Measurements from ENCODE around the gene RPL7A. TPM values are rescaled to one million over a fixed set of nuclear protein-coding genes. Genes with fewer than 3 reads are reported as not detected.

Gene RPL7A
- total and polyA plus RNA-seq, 2 of the 13 experiments (the other 11 are each of a cell fraction or from before 2014, with no cell fraction given) = 2,401 to 2,938 TPM

Small RNA genes lying within 50 kb of the gene (small RNA-seq; reads per million reads assigned to genes)
- gene RF00019 (ENCODE audit: insufficient read depth in 2 of 3, insufficient read length in 3 of 3, low read depth in 2 of 3, low replicate concordance in 1 of 3) (0 reads per million in 3 experiments), gene SNORD24 (ENCODE audit: insufficient read depth in 2 of 3, insufficient read length in 3 of 3, low read depth in 2 of 3, low replicate concordance in 1 of 3) (0 reads per million in 3 experiments), gene SNORD36A (ENCODE audit: insufficient read depth in 2 of 3, insufficient read length in 3 of 3, low read depth in 2 of 3, low replicate concordance in 1 of 3) (0 reads per million in 3 experiments), gene SNORD36B (ENCODE audit: insufficient read depth in 2 of 3, insufficient read length in 3 of 3, low read depth in 2 of 3, low replicate concordance in 1 of 3) (0 reads per million in 3 experiments), gene SNORD36C (ENCODE audit: insufficient read depth in 2 of 3, insufficient read length in 3 of 3, low read depth in 2 of 3, low replicate concordance in 1 of 3) (0 reads per million in 3 experiments)

Other genes starting within 250 kb of the RPL7A start
- 8.8 and 12.9 TPM in 2 replicates for gene RALGDS, start 227.0 kb upstream of the RPL7A start, total RNA-seq (2016; rRNA removed; fragmentation: Illumina TruSeq; extraction: Trizol)
- 25.5 and 28.8 TPM in 2 replicates for gene RALGDS, start 227.0 kb upstream of the RPL7A start, polyA plus RNA-seq (2011; rRNA removed)
- not detected in 2 replicates for gene GBGT1, start 184.3 kb upstream of the RPL7A start, total RNA-seq (2016; rRNA removed; fragmentation: Illumina TruSeq; extraction: Trizol)
- not detected in 2 replicates for gene GBGT1, start 184.3 kb upstream of the RPL7A start, polyA plus RNA-seq (2011; rRNA removed)
- not detected in 2 replicates for gene OBP2B, start 139.0 kb upstream of the RPL7A start, total RNA-seq (2016; rRNA removed; fragmentation: Illumina TruSeq; extraction: Trizol)
- not detected in 2 replicates for gene OBP2B, start 139.0 kb upstream of the RPL7A start, polyA plus RNA-seq (2011; rRNA removed)
- gene ABO, start 73.0 kb upstream of the RPL7A start, total RNA-seq (2016; rRNA removed; fragmentation: Illumina TruSeq; extraction: Trizol) = not detected in 2 replicates
- not detected in 2 replicates for gene ABO, start 73.0 kb upstream of the RPL7A start, polyA plus RNA-seq (2011; rRNA removed)
- 13.3 and 14.7 TPM in 2 replicates for gene SURF6, start 12.0 kb upstream of the RPL7A start, total RNA-seq (2016; rRNA removed; fragmentation: Illumina TruSeq; extraction: Trizol)
- 5.9 and 7.5 TPM in 2 replicates for gene SURF6, start 12.0 kb upstream of the RPL7A start, polyA plus RNA-seq (2011; rRNA removed)
- 19.6 and 22.1 TPM in 2 replicates for gene MED22, start 87 bp upstream of the RPL7A start, total RNA-seq (2016; rRNA removed; fragmentation: Illumina TruSeq; extraction: Trizol)
- gene MED22, start 87 bp upstream of the RPL7A start, polyA plus RNA-seq (2011; rRNA removed) = 15.8 and 22.2 TPM in 2 replicates
- 10.6 and 17.8 TPM in 2 replicates for gene SURF1, start 8.3 kb downstream of the RPL7A start, total RNA-seq (2016; rRNA removed; fragmentation: Illumina TruSeq; extraction: Trizol)
- 39.2 and 40.7 TPM in 2 replicates for gene SURF1, start 8.3 kb downstream of the RPL7A start, polyA plus RNA-seq (2011; rRNA removed)
- 10.3 and 13.6 TPM in 2 replicates for gene SURF2, start 8.3 kb downstream of the RPL7A start, total RNA-seq (2016; rRNA removed; fragmentation: Illumina TruSeq; extraction: Trizol)
- gene SURF2, start 8.3 kb downstream of the RPL7A start, polyA plus RNA-seq (2011; rRNA removed) = 6.1 and 6.3 TPM in 2 replicates
- gene SURF4, start 27.8 kb downstream of the RPL7A start, total RNA-seq (2016; rRNA removed; fragmentation: Illumina TruSeq; extraction: Trizol) = 135 and 265 TPM in 2 replicates
- gene SURF4, start 27.8 kb downstream of the RPL7A start, polyA plus RNA-seq (2011; rRNA removed) = 220 and 224 TPM in 2 replicates
- 1.1 and 2.2 TPM in 2 replicates for gene STKLD1, start 28.1 kb downstream of the RPL7A start, total RNA-seq (2016; rRNA removed; fragmentation: Illumina TruSeq; extraction: Trizol)
- 1.5 and 3.8 TPM in 2 replicates for gene STKLD1, start 28.1 kb downstream of the RPL7A start, polyA plus RNA-seq (2011; rRNA removed)
- gene REXO4, start 69.8 kb downstream of the RPL7A start, total RNA-seq (2016; rRNA removed; fragmentation: Illumina TruSeq; extraction: Trizol) = 30.4 and 32.9 TPM in 2 replicates
- gene REXO4, start 69.8 kb downstream of the RPL7A start, polyA plus RNA-seq (2011; rRNA removed) = 18.5 and 20.2 TPM in 2 replicates
- gene ADAMTS13, start 74.1 kb downstream of the RPL7A start, total RNA-seq (2016; rRNA removed; fragmentation: Illumina TruSeq; extraction: Trizol) = 0.69 and 0.91 TPM in 2 replicates
- gene ADAMTS13, start 74.1 kb downstream of the RPL7A start, polyA plus RNA-seq (2011; rRNA removed) = 4.5 and 5.0 TPM in 2 replicates
- 8.2 and 13.8 TPM in 2 replicates for gene CACFD1, start 111.8 kb downstream of the RPL7A start, total RNA-seq (2016; rRNA removed; fragmentation: Illumina TruSeq; extraction: Trizol)
- gene CACFD1, start 111.8 kb downstream of the RPL7A start, polyA plus RNA-seq (2011; rRNA removed) = 14.6 and 21.3 TPM in 2 replicates
- 6.3 and 15.0 TPM in 2 replicates for gene SLC2A6, start 130.9 kb downstream of the RPL7A start, total RNA-seq (2016; rRNA removed; fragmentation: Illumina TruSeq; extraction: Trizol)
- 4.1 and 9.1 TPM in 2 replicates for gene SLC2A6, start 130.9 kb downstream of the RPL7A start, polyA plus RNA-seq (2011; rRNA removed)
- gene MYMK, start 176.7 kb downstream of the RPL7A start, total RNA-seq (2016; rRNA removed; fragmentation: Illumina TruSeq; extraction: Trizol) = not detected in 2 replicates
- not detected in 2 replicates for gene MYMK, start 176.7 kb downstream of the RPL7A start, polyA plus RNA-seq (2011; rRNA removed)
- gene ADAMTSL2, start 186.5 kb downstream of the RPL7A start, total RNA-seq (2016; rRNA removed; fragmentation: Illumina TruSeq; extraction: Trizol) = 1.0 and 3.8 TPM in 2 replicates
- gene ADAMTSL2, start 186.5 kb downstream of the RPL7A start, polyA plus RNA-seq (2011; rRNA removed) = 1.8 and 1.9 TPM in 2 replicates

Data from HepG2 (cell line).